Glomerular visceral epithelial cell (primary cell): ENCODE results near the gene DGCR6.
"Not testable (repeated sequence)": the region's sequence is repeated elsewhere in the genome, so short reads cannot be mapped to it uniquely, and the experiment has no call there.

Experiments
- DNase-seq: peaks from one replicate; pipeline ENCODE4 v3.0.0-alpha.2; 2016; ENCODE audit errors: extremely low spot score

The DGCR6 gene

DNA sequence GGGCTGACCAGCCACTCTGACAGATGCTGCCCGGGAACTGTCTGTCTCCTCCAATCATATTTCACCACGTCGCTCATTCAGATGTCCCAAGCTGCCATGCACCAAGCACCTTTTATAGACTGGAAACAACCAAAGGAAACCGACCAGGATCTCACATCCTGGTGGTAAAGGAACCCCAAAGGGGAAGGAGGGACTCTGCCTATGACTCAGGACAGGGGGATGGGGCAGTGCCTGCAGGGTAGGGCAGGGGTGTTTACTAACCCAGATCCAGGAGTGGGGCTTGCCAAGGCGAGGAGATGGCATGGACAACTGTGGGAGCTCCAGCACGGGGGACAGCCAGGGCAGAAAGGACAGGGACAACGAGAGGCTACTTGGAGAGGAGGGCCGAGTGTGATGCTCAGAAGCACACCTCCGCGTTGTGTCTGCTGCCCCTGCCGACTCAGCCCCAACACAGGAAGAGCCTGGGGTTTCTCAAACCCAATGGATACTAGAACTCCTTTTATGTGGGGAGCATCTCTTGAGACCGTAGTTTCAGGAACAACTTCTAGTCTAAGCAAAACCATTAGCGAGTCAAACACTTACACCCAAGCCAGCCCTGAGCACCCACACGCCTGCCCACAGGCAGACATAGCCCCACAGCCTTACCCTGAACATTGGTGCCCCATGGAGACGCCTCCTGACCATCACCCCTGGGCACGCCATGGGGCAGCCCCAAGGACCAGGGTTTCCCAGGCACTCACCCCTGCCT, 26.0 kb downstream of the DGCR6 start:
- no peak for DNase-seq

DNA sequence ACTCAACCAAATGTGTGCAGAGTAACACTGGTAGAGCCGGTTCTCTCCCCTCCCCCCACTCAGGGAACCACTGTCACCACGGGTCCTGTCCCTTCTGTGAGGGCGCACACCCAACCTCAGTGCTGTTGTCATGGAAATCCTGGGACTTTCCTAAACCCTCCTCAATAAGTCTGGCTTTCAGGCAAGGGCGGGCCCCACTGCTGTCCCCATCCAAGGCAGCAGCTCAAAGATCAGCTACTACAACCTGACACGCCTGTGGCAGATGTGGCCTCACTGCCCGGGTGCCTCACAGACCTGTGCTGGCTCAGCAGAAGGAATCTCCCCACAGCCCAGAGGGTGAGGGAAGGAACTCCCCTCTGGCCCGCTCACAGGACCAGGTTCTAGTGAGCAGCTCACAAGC, 27.8 kb downstream of the DGCR6 start:
- DNase-seq, result no peak

DNA sequence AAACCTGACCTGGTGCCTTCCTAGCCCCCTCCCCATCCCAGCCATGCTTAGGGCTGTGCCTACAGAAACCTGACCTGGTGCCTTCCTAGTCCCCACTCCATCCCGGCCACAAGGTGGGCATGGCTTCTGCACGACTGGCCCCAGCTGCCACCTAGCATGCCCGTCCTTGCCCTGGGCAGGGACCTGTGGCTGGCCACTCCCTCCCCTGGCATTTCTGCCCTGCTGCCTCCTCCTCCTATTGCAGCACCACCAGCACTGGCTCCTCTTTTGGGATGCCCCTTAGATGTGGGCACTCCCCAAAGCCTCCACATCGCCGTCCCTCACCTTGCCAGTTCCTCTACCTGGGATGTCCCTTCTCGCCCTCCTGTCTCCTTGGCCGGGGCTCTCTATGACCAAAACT, 28.6 kb downstream of the DGCR6 start:
- DNase-seq, result not testable (repeated sequence)

DNA sequence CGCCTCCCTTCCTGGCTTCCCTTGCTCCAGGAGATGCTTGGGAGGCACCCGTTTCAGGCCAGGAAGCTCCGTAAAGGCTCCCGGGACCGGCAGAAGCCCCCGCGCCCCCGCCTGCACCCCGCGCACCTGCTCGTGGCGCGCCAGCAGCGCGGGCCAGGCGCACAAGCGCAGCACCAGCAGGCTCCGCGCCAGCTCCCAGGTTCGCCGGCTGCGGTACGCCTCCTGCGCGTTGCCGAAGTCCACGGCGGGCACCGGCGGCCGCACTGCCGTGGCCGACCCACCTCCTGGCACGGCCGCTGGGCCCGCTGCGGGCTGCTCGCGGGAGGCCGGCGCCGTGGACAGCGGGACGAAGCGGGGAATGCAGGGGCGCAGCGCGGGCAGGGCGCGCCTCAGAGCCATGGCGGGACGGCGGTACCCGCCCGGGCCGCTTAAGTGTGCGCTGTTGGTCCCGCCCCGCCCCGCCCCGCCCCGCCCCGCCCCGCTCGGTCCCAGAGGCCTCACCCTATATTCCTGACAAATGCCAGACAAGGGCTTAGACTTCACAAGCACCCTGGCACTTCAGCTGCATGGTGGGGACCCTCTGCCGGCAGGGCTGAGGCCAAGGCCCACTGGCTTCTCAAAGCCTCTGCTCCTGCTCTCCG, 29.9 kb downstream of the DGCR6 start, which contains the start of gene PRODH:
PRODH (minus strand) TSS at position 405 of the 641 bp plus-strand sequence; CDS start at position 399, 6 bp downstream.
- DNase-seq, result no peak

DNA sequence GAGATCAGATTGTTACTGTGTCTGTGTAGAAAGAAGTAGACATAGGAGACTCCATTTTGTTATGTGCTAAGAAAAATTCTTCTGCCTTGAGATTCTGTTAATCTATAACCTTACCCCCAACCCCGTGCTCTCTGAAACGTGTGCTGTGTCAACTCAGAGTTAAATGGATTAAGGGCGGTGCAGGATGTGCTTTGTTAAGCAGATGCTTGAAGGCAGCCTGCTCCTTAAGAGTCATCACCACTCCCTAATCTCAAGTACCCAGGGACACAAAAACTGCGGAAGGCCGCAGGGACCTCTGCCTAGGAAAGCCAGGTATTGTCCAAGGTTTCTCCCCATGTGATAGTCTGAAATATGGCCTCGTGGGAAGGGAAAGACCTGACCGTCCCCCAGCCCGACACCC, 32.6 kb downstream of the DGCR6 start:
- not testable (repeated sequence) for DNase-seq

DNA sequence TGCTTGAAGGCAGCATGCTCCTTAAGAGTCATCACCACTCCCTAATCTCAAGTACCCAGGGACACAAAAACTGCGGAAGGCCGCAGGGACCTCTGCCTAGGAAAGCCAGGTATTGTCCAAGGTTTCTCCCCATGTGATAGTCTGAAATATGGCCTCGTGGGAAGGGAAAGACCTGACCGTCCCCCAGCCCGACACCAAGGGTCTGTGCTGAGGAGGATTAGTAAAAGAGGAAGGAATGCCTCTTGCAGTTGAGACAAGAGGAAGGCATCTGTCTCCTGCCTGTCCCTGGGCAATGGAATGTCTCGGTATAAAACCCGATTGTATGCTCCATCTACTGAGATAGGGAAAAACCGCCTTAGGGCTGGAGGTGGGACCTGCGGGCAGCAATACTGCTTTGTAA, 41.0 kb downstream of the DGCR6 start:
- not testable (repeated sequence) for DNase-seq

DNA sequence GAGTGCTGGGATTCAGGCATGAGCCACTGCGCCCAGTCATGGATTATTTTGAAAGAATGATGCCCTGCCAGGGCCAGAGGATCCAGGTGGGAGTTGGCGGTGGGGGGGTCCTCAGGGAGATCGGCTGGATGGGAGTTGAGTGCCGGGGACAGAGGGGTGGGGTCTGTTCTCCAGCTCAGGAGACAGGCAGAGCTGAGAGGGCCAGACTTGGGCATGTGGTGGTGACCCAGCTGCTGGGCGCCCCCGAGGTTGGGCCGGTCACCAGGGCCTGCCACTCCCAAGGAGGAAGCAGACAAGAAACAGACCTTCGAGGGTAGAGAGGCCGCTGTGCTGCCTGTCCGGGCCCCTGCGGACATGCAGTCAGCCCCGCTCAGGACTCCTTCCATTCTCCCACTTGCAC, 41.8 kb downstream of the DGCR6 start:
- DNase-seq, result no peak

DNA sequence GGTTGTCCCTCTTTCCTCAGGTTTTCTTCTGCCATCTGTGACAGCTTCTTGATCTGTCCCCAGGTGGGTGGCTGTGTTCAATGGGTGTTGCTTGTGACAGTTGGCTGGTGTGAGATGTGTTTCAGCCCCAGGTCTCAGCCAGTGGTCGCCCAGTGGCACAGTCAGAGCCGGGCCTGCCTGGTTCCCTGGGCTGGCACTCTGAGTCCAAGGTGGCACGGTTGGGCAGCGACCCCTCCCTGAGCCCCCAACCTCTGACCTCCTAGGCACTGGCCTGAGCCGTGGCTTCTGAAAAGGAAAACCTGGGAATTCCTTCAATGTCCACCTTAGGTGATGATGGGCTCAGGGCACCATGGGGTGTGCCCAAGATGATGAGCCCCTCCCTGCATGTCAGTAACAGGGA, 44.0 kb downstream of the DGCR6 start:
- DNase-seq, result no peak

DNA sequence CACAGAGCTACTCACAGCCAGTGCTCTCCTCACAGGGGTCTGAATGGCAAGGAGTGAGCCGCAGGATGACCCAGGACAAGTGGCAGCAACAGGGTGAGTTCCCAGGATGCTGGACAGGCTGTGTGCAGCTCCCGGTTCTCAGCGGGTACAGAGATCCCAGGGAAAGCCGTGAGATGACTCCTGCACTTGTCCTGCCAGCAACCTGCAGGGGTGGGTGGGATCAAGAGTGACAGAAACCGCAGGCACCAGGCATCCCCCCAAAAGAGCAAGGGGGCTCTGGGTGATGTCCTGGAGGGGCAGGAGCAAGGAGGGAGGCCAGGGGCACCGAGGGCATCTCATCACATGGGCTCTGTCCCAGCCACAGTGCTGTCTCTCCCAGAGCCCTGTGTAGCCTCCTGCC, 45.9 kb downstream of the DGCR6 start:
- DNase-seq, result no peak

DNA sequence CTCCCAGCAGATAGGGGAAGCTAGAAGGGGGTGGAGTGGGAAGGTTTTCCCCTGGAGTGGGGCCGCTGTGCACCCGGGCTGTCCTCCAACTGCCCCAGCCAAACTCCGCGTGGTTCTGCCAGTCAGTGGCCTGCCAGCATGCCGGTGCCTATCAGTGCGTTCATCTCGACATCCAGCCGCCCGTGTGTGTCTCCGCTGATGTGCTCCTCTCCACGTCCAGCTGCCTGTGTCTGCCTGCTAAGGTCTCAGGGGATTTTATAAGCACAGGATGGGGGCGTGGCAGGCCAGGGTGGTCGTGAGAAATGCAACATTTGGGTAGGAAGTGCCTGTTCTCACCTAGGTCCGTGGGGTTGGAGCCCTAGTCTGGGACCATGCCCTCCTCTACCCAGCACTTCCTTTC, 47.0 kb downstream of the DGCR6 start:
- DNase-seq, result not testable (repeated sequence)

DNA sequence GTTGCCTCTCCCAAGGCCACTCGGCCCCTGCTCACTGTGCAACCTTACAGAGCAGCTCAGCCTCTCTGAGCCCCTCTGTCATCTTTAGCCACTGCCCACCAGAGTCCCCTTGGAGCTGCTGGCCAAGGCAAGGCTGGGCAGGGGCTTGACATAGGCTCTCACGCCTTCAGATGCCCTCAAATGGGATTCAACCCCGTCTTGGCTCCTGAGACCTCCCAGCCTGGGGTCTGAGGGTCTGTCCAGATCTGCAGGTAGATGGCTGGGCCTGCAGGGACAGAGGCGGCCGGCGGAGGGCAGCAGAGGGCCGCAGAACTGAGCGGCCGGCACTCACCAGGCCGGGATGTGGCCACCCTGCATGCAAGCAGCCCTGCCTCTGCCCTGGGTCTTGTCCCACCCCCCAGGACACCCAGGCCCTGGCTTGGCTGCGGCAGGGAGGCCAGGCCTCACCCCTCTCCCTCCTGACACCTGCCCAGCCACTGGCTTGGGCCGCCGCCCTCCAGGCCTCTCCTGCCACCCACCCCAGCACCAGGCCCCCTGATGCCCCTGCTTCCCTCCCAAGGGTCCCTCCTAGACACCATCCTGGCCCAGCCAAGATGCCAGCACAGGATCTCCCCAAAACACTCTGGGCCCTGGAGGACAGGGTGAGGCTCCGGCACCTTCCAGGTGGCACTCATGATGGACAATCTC, 48.3 kb downstream of the DGCR6 start:
- peak; percentile 56 for DNase-seq

DNA sequence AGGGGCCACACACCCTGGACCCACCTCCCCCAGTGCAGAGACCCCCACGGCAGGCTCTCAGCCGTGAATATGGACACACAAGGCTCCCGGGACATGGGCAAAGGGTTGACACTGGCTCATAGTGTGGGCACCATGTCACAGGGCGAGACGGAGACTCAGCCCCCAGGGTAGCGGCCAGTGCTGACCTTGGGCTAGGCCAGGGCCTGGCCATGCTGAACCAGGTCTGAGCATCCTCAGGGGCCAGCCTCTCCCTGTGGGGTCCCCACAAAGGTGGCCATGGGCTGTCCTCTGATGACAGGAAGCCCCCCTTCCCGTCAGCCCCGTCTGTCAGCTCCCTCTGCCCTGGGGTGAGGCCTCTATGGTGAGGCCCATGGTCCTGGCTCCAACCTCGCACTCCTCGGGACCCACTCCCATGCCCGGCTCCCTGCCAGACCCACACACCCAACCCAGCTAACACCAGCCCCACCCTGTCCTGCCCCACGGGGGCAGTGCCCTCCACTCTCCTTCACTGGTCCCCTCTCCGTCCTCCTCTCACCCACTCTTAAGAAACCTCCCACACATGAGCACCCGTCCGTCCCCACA, 49.0 kb downstream of the DGCR6 start:
- DNase-seq, result no peak

DNA sequence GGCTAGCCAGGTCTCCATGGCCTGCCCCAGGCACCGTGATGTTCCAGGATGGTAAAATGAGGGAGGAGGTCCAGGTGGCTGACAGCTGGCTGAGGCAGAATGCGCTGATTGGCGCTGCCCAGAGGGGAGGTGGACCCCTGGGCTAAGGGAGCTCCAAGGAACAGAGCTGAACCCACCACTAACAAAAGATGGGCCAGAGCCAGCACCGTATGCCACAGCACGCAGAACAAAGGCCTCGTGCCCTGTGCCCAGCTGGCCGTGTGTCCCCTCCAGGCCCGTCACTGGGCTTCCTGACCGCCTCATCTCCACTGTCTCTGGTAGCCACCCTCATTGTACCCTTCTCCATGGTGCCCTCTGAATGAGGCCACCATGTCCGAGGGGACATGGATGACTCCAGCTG, 49.6 kb downstream of the DGCR6 start:
- DNase-seq, result no peak

DNA sequence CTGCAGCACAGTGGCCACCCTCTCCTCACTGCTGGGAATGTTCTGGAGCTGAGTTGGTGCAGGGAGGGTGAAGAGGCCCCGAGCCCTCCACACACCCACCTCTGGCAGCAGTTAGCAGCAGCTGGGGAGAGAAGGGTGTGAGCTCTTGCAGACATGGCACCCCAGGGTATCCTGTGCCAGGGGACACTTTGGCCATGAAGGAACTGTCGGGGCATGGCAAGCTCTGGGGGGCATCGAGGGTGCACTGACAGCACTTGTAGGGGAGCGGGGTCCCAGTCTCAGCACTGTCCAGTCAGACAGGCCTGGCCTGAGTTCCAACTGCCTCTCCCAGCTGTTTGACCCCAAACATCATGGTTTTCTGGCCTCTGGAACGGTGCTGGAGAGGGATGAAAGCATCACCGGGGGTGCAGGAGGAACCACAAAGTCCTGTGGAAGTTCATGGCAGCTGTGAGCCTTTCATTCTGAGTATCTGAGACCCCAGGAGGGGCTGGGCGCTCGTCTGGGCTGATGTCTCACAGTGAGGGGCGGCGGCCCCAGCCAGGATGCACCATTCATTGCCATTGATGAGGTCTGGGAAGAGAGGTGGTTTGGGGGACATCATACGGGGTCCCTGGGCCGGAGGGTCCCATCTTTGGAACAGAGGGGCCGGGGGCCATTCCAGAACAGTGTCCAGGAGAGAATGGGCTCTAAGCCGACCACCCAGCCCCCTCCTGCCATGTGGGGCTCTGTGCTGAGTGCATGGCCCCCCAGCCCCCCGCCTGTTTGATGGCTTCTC, 50.2 kb downstream of the DGCR6 start:
- DNase-seq, result not testable (repeated sequence)

DNA sequence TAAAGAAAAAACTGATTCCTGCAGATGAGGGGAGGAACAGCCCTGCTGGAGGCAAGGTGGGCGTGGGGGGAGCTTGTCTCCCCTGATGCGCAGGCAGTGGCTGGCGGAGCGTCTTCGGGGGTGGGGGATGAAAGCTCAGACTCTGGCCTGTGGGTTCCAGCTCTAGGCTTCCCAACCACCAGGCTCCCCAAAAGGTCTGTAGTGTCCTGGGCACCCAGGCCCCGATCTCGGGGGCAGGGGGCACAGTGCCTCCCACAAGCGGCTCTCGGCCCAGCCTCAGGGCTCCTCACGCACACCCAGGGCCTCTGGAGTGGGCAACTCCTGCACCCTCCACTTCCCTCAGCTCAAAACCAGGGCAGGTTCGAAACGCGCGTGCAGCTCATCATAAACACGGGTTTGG, 50.8 kb downstream of the DGCR6 start:
- not testable (repeated sequence) for DNase-seq

DNA sequence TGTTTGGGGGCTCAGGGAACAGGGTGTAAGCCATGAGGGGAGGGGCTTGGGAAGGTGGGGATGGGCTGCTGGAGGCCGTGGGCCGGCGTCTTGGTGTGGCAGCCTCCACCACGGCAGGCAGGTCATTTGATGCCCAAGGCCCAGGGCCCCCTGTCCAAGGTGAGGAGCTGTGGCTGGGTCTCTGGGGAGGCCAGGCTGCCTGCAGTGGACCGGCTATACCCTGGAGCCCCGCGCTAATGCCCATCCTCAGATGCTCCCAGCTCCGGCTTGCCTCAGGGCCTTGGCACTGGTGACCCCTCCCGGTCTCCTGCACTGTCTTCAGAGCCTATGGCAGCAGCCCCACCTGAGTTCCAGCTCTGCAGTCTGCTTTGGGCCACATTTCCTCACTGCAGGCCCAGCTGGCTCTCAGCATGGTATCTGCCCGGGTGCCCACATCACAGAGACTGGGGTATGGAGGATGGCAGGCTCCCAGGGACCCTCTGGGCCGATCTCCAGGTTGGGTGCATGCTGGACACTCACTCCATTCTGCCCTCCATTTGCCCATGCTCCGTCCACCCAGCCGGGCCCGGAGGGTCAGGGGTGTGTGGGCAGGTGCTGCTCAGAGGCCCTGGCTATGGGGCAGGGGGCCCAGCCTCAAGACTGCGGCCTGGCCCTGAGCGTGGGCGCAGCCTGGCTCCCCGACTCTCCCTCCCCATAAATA, 51.7 kb downstream of the DGCR6 start:
- not testable (repeated sequence) for DNase-seq

DNA sequence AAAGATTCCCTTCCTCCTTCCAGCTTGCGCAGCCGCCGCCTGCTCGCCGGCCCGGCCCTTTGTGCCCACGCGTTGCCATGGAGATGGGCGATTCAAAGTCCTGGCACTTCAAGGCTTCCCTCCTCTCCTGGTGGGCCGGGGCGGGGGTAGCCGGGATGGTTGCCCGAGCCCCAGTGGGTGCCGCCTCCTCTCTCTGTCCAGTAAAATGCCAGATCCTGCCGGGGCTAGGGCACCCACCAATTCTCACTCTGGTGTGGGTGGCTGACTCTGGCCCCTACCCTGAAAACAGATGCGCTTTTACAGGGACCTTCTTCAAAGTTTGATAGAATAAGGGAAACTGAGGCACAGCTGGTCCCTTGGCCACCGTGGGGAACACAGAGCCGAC, 52.2 kb downstream of the DGCR6 start:
- not testable (repeated sequence) for DNase-seq

DNA sequence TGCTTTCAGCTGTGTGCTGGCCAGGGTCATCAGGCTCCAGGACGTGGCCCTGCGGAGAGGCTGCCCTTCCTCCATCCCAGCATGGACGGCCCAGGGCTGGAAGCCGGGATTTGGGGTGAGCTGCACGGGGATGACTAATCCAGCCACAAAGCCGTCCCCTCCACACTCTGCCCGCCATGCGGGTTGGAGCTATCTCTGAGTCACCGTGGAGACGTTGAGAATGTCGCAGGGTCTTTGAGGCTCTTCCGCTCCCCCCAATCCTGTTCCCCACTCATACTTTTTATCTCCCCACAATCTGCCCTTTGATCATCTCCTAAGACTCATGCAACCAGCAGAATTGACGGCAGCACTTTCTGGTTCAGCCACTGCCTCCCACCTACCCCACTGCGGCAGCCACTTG, 52.6 kb downstream of the DGCR6 start:
- DNase-seq, result not testable (repeated sequence)

DNA sequence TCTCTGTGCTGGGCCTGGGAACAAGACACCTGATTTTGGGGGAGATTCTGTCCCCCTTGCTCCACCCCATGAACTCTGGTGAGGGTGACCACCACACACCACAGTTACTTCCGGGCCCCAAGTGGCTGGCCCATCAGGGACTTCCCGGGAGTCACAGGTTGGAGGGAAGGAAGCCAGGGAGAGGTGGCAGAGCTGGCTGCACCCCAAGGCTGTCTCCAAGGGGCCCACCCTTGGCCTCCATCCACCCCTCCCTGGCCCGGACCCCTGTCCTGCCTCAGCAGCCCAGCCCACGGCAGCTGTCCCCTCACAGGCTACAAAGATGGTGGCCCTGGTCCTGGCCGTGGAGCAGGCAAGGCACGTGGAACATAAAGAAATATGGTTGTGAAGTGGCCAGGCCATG, 53.1 kb downstream of the DGCR6 start:
- not testable (repeated sequence) for DNase-seq

DNA sequence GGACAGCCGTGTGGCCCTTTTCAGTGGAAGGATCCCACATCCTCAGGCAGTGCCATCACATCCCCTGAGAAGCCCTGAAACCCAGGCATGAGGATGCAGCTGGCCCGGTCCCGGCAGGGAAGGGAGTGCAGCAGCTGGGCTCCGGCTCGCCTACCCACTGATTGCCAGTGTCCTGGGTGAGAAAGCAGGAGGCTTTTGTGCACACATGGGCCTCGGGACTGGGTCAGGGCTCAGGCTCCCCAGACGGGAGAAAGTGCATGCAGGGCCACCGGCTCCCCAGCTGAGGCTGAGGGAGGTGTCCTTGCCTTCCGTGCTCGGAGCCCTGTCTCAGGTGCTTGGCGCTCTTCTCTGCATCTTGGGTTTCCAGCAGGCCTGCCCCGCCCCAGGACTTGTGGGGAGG, 53.6 kb downstream of the DGCR6 start:
- not testable (repeated sequence) for DNase-seq
